K562 (cell line): ENCODE data around the gene CPT1A. TPM values are rescaled to one million over a fixed set of nuclear protein-coding genes. Genes with fewer than 3 reads are reported as not detected.

Experiments used
- RAD51 ChIP-seq: fragments of 450-650 bp; IDR thresholded peaks from 2 replicates; pipeline ENCODE4 v1.7.1; 2016; ENCODE audit warnings: low read depth, mild to moderate bottlenecking, borderline replicate concordance
- SAFB ChIP-seq: fragments of 200-400 bp; formaldehyde crosslinking; IDR thresholded peaks from 2 replicates; pipeline ENCODE4 v1.6.1; 2017; ENCODE audit warnings: low read depth, low read length, borderline replicate concordance
- YBX1 ChIP-seq: fragments of 450-650 bp; IDR thresholded peaks from 2 replicates; pipeline ENCODE4 v1.7.1; 2016; ENCODE audit warnings: mild to moderate bottlenecking
- ZBTB17 ChIP-seq: fragments of 450-650 bp; formaldehyde crosslinking; IDR thresholded peaks from 2 replicates; pipeline ENCODE4 v1.4.0; 2020; ENCODE audit warnings: mild to moderate bottlenecking
- ZNF780A ChIP-seq: fragments of 250-450 bp; sonication (Bioruptor Pico); IDR thresholded peaks from 2 replicates; pipeline ENCODE4 v1.5.0; 2021; ENCODE audit warnings: mild to moderate bottlenecking
- ZSCAN29 ChIP-seq: fragments of 450-650 bp; IDR thresholded peaks from 2 replicates; pipeline ENCODE4 v1.6.1; 2017
- polyA plus RNA-seq, 8 experiments: library from polyadenylated mRNA; depleted of rRNA in 4 of 8; stranded (reverse) in 5 of 8; unstranded in 3 of 8; fragments of >200 nt; fragmentation: Nextera tagmentation in 2 of 8; fragmentation: Illumina TruSeq in 1 of 8; extraction: Ambion mirVana in 2 of 8; extraction: Trizol in 1 of 8; gene quantifications; 2 replicates each; pipeline versions ENCODE4 v1.2.1 to v1.2.3, GENCODE V29; 2011 to 2014; ENCODE audit warnings: inconsistent platforms in 1 of 8, missing spikeins in 1 of 8
- total RNA-seq, 7 experiments: library from RNA; depleted of rRNA in 6 of 7; stranded (reverse); fragments of >200 nt in 6 of 7; fragmentation: Illumina TruSeq in 2 of 7; extraction: Trizol in 2 of 7; gene quantifications; 2 replicates each; pipeline versions ENCODE4 v1.2.1 to v1.2.3, GENCODE V29; 2011 to 2021; ENCODE audit warnings: low replicate concordance in 1 of 7
- TF ChIP-seq, protein P1 (sequence below), 2 experiments: fragments of 450-650 bp; IDR thresholded peaks; 2 replicates each; pipeline ENCODE4 v1.6.1; 2016
- TF ChIP-seq, protein P2 (sequence below): sonication (generic); formaldehyde crosslinking; IDR thresholded peaks from 2 replicates; pipeline ENCODE4 v1.8.0; 2022; ENCODE audit warnings: missing genetic modification reagents, mild to moderate bottlenecking, moderate library complexity, borderline replicate concordance

CPT1A gene
- total and polyA plus RNA-seq, 9 of the 15 experiments (the other 6 are each of a cell fraction or from before 2014, with no cell fraction given), result 2.6 to 29.1 (median 12.3) TPM

DNA sequence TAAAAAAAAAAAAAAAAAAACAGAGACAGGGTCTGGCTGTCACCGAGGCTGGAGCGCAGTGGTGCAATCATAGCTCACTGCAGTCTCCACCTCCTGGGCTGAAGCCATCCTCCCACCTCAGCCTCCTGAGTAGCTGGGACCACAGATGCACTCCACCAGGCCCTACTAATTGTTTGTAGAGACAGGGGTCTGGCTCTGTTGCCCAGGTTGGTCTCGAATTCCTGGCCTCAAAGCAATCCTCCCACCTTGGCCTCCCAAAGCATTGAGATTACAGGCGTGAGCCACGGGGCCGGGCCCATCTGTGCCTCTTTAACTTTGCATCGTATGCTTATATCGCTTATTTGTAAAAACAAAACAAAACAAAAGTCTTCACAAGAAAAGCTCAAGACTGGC, 3.1 kb downstream of the CPT1A start (continued):
- TF ChIP-seq, protein P1, sequence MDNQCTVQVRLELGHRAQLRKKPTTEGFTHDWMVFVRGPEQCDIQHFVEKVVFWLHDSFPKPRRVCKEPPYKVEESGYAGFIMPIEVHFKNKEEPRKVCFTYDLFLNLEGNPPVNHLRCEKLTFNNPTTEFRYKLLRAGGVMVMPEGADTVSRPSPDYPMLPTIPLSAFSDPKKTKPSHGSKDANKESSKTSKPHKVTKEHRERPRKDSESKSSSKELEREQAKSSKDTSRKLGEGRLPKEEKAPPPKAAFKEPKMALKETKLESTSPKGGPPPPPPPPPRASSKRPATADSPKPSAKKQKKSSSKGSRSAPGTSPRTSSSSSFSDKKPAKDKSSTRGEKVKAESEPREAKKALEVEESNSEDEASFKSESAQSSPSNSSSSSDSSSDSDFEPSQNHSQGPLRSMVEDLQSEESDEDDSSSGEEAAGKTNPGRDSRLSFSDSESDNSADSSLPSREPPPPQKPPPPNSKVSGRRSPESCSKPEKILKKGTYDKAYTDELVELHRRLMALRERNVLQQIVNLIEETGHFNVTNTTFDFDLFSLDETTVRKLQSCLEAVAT (IDR thresholded peaks at IDR 0.05), result peak in 1 of 2 experiments; percentile 87; a peak in 2 of 4 replicates
- TF ChIP-seq, protein P2, sequence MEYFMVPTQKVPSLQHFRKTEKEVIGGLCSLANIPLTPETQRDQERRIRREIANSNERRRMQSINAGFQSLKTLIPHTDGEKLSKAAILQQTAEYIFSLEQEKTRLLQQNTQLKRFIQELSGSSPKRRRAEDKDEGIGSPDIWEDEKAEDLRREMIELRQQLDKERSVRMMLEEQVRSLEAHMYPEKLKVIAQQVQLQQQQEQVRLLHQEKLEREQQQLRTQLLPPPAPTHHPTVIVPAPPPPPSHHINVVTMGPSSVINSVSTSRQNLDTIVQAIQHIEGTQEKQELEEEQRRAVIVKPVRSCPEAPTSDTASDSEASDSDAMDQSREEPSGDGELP, result no peak
- TF ChIP-seq ZBTB17 (CRISPR knock-in tag), result no peak; the same call in 1 of the 2 replicates
- no peak for TF ChIP-seq SAFB
- TF ChIP-seq ZNF780A, result no peak
- TF ChIP-seq RAD51, result no peak
- TF ChIP-seq ZSCAN29, result no peak
- TF ChIP-seq YBX1, result no peak
